GM18873 (cell line): ENCODE data around the gene COX11.

ENCODE experiments used
- ATAC-seq: cut with Tn5 transposase; IDR thresholded peaks from one replicate; pipeline ENCODE4 v1.9.1; 2021; ENCODE audit warnings: mild to moderate bottlenecking, moderate library complexity, moderate number of reproducible peaks; ENCODE audit not compliant: unreplicated experiment, low FRiP score

COX11 gene, protein sequence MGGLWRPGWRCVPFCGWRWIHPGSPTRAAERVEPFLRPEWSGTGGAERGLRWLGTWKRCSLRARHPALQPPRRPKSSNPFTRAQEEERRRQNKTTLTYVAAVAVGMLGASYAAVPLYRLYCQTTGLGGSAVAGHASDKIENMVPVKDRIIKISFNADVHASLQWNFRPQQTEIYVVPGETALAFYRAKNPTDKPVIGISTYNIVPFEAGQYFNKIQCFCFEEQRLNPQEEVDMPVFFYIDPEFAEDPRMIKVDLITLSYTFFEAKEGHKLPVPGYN

DNA sequence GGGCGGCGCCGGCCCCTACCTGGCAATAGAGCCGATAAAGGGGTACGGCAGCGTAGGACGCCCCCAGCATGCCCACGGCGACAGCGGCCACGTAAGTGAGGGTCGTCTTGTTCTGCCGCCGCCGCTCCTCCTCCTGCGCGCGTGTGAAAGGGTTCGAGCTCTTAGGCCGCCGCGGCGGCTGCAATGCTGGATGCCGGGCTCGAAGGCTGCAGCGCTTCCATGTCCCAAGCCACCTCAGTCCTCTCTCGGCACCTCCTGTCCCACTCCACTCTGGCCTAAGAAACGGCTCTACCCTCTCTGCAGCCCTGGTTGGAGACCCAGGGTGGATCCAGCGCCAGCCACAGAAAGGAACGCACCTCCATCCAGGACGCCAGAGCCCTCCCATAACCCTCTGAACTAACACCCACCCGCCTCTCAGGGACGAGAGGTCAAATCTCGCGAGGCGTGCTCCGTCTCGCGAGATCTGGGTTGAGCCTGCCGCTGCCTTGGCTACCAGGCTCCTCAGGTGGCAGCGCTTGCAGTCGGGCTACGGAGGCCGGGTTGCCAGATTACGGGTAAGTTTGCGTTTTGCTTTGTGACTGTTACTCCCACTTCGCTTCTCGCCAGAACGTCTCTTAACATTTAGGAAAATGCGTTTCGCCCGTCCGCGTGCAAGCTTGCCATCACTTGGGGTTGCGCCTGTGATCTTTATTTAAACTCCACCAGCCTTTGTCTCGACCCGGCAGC lies at the start of gene COX11, which contains the start of gene STXBP4:
TSS of gene COX11 (minus strand) at position 393 of the 726 bp plus-strand sequence. CDS start at position 385, 8 bp downstream.
TSS of gene STXBP4 (plus strand) at position 504 of the 726 bp plus-strand sequence. CDS start 17,455 bp downstream, outside the sequence.
- ATAC-seq, result peak; percentile 91

DNA sequence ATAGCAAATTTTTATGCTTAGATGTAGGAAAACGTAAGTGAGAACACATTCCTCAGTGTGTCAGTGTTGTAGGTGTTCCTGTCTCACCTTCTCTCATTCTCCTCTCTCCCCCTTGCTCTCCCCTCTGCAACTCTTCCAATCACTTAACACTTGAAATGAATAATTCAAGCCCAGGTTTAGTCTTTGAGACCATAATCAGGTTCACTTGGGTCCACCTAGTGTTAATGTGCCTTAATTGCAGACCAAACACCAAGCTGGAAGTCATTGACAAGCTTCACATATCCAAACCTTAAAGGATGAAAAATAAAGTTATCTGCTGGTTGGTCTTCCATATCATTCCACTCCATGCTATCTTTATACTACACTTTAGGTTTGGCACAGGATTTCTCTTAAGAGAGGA lies 37.1 kb upstream of the COX11 start:
- no peak for ATAC-seq

DNA sequence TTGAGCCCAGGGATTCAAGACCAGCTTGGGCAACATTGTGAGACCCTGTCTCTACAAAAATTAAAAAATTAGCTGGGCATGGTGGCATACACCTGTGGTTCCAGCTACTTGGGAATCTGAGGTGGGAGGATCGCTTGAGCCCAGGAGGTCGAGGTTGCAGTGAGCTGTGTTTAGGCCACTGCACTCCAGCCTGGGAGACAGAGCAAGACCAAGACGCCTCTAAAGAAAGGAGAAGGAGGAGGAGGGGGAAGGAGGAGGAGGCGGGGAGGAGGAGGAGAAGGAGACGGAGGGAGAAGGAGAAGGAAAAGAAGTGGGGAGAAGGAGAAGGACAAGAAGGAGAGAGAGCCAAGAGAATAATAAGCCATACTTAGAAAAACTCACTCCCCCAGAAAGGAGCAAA lies 36.0 kb upstream of the COX11 start:
- ATAC-seq, result no peak

DNA sequence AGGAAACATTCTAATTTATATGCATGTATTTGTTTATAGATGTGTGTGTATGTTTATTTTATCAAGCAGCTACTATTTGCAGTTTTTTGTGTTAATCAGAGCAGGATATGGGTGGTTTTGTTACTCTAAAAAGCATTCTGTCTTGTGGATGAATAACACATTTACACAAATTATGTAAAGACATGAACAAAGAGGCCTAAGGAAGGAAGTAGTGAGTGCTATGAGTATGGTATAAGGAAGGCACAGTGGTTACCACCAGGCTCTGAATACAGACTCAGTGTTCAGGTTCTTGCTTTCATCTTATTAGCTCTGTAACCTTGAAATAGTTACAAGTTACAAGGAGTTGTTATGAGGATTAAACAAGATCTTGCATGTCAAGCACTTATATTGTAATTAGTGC lies 34.0 kb upstream of the COX11 start:
- no peak for ATAC-seq

DNA sequence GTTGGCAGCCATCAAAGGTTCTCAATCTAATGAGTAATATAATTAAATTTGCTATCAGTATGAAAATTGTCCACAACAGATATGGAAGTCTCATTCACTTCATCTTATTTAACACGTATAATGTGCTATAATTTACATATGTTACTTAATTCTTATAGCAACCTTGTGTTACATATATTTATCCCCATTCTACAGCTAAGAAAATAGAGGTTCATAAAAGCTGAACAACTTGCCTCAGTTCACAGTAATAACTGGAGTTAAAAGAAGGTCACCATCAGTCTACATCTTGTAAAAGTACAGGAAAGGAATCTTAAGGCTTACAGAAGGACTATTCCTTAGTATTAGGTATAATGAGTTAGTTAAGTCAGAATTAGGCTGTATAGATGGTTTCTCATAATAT lies 28.0 kb upstream of the COX11 start:
- no peak for ATAC-seq

DNA sequence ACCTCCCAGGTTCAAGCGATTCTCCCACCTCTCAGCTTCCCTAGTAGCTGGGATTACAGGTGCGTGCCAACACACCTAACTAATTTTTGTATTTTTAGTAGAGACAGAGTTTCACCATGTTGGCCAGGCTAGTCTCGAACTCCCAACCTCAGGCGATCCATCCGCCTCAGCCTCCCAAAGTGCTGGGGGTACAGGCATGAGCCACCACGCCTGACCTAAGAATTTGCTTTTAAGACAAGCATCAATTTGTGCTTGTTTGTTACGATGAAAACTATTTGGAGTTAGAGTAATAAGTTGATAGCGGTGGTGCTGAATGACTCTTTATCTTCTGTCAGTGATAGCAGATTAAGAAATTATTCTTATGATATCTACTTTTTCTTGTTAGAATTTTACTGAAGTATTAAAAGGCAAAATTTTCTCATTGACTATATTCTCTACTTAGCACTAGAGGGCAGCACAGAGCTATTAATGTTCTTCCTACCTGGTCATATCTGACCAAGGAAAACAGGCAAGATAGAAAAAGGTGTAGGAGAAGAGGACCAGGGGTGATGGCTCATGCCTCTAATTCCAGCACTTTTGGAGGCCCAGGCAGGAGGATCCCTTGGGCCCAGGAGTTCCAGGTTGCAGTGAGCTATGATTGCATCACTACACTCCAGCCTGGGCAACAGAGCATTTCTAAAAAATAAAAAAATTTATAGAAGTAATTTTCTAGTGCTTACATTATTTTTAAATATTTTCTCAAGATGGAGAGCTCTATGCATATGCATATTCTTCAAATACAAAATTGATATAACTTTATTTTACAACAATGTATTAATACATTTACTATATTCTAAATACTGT lies 24.6 kb upstream of the COX11 start:
- no peak for ATAC-seq

DNA sequence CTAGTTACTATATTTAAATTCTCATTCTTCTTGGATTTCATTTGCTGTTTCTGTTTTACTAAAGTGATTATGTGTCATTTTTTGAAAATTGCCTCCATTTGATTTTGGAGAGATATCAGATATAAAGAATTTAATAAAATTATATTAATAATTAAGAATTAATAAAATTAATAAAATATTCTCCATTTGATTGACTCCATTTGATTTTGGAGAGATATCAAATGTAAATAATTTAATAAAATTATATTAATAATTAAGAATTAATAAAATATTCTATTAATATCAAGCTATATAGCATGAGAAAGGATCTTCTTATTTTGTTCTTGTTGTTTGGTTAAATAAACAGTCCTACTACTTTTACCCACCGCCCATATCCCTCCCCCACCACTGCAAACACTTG lies 23.1 kb upstream of the COX11 start:
- no peak for ATAC-seq

DNA sequence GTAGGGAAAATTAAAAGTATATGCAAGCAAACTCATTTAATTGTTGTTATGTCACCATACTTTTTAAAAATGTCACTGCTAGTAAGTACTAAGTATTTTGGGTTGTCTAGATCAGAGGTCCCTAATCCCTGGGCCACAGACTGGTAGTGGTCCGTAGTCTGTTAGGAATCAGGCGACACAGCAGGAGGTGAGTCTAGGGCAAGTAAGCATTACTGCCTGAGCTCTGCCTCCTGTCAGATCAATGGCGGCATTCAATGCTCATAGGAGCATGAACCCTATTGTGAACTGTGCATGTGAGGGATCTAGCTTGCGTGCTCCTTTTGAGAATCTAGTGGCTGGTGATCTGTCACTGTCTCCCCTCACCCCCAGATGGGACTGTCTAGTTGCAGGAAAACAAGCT lies 21.7 kb upstream of the COX11 start:
- ATAC-seq, result no peak

DNA sequence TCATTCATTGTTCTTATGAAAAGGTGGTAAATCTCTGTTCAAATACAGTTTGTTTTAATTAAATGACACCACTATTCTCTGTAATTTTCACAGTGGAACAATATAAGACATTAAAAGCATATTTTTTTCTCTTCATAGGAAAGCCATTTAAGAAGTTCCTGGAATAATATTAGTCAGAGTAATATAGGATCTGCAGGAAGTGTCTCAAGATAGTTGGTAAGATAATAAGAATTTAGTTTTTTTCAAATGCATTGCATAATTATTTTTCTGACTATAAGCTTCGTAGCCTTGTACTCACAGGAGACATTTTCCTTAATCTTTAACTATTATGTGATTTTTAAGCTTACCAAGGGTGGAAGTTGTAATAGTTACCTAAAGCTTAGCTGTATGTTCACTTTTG lies 17.0 kb upstream of the COX11 start:
- ATAC-seq, result no peak

DNA sequence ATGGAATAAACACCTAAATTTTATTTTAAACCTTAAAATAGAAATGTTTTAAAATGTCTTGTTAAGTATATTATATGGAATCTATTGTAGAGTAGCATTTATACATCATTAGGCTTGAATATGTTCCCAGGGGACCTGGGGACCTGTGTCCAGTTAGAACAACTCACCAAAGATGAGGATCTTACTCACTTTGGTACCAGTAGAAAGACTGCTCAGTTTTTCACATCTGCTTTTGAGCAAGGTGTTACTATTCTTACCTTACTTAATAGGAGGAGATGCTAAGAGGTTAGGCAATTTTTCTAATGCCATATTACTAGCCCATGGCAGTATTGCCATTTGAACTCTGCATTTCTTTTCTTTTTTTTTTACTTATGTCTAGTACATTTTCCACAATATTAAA lies 14.8 kb upstream of the COX11 start:
- no peak for ATAC-seq

DNA sequence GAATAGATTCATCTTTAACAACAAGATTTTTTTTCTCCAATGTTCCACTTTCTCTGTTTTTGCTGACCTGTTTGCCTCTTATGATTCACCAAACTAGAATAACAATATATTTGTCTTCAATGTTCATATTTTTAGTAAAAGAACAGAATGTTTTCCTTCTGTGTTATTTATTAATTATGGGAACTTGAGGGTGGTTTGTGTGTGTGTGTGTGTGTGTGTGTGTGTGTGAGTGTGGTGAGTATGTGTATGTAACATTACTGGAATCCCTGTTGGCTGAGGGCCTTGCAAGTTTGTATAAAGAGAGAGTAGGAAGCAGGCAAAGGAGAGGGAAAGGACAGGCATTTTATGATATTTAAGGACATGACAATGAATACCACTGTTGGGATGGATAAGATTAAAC lies 13.9 kb upstream of the COX11 start:
- ATAC-seq, result no peak

DNA sequence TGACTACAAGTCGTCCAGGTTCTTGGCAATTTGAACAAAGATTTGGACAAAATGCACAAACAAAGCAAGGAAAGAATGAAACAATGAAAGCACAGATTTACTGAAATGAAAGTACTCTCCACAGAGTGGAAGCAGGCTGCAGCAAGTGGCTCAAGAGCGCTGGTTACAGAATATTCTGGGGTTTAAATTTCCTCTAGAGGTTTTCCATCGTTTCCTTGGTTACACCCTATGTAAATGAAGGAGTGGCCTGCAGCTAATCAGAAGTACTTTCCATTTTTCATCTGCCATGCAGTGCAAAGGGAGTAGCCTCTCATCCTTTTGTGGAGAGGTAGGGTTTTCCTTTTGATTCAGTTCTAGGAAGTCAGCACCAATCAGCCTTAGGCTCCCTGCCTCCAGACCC lies 11.9 kb upstream of the COX11 start:
- ATAC-seq, result no peak

DNA sequence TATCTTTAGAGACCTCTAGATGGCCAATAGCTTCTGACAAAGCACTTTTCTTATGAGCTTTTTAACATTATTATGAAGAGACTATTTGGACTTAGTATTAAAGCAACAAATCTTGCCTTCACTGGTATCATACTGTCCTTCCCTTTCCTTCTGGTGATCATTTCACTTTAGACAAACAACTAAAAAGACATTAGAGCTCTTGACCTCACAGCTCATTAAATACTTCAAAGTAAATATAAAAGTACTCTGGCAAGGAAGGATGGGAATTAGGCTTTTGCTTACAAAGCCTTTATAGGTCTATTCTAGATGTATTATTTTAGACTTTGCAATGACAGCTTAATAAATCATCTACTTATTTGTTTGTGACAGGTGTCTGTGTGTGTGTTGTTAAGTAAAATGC lies 11.2 kb upstream of the COX11 start:
- ATAC-seq, result no peak

DNA sequence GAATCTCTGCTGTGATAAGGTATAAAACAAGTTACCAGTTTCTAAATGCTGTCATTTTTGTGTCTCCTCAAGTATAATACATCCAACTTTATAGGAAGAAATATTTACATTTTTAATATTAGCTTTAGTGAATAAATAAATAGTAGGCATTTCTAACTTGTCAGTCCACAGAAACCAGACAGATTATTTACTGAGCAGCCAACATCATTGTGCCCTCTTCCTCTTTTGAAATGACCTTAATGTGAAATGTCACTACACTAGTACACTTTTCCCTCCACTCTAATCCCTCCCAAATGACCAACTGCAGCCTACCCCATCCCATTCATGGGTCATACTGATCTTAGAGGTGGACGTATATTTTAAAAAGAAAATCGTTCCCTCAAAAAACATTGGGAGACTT lies 9.3 kb upstream of the COX11 start:
- ATAC-seq, result no peak

DNA sequence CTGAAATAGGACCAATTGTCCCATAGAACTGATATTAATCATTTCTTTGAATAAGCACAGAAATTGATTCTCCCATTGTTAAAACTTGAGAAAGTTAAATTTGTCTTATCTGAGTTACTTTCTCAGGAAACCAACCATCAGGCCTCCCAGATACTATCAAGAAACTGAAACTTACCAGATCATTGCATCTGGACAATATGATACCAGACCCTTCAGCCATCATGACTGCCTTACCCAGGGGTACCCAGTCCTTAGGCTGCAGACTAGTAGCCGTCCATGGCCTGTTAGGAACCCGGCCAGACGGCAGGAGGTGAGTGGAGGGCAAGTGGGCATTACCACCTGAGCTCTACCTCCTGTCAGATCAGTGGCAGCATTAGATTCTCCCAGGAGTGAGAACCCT lies 7.9 kb upstream of the COX11 start:
- no peak for ATAC-seq

DNA sequence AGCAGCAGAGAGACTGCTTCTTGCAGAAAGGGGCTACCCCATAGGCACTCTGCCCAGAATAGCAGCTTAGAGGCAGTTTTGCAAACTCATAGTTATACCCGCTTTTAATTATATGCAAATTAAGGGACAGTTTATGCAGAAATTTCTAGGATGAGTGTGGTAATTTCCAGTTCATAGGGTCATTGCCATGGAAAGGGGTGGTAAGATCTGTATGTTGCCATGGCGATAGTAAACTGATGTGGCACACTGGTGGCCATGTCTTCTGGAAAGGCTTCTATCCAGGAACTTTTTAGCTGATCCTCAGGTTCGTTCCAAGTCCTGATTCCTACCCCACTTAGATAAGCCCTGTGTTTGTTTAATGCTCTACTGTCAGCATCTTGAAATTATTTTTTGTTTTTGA lies 6.3 kb upstream of the COX11 start:
- ATAC-seq, result no peak

DNA sequence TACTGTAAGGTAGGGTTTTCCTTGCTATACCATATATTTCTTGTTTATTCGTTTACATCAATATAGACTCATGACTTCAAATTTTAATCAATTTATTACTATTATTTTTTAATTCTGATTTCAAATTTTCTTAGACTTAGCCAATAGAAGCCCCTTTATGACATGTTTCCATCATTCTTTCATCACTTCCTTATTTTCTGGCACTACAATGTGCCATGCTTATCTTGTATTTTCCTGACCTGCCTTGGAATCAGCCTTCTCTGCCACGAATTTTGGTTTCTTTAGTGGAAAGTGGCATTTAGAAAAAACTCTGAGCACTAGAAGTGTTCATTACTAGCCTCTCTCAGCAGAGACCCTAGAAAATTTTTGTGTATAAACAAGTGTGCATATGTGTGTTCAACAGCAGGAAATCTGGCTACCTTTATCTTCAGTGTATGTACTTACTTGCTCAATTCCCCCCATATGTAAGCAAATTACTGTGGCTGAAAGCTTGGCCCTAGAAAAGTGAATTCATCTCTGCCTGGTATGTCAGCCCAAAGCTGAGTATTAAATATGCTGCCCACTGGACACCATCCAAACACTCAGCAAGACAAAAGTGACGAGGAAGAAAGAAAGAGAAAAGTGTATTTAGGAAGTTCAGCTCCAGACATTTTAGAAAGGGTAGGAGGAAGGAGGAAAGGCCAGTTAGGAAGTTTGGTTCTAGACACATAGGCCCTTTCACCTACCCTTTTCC lies 4.1 kb upstream of the COX11 start:
- no peak for ATAC-seq

DNA sequence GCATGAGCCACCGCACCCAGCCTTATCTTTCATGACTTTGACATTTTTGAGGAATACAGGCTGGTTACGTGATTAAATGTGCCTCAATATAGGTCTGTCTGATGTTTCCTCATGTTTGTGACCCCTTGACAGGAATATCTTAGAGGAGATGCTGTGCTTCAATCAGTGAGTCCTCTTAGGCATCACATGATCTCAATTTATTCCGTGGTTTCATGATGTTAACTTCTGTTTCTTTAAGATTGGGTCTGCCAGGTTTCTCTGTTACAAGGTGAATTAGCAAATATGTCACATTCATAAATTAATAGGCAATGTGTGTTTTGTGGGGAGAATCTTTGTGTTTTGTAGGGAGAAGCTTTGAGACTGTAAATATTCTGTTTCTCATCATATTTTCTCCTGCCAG lies 3.4 kb upstream of the COX11 start:
- no peak for ATAC-seq

DNA sequence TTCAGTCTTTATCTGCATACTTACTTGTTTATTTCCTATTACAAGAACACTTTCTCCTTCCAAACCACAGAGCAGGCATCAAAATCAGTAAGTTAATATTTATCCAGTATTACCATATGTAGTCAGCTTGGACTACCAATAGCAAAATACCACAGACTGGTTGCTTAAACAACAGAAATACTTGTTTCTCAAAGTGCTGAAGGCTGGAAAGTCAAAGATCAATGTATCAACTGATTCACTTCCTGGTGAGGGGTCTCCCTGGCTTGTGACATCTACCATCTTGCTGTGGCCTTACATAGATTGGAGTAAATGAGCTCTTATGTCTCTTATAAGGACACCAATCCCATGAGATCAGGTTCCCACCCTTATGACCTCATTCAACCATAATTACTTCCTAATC lies 2.7 kb upstream of the COX11 start:
- no peak for ATAC-seq
